GM19467 (cell line): ENCODE data around the gene RNF187.

Experiments
- ATAC-seq: cut with Tn5 transposase; IDR thresholded peaks from one replicate; pipeline ENCODE4 v1.9.1; 2021; ENCODE audit warnings: mild to moderate bottlenecking, moderate library complexity; ENCODE audit not compliant: unreplicated experiment

The RNF187 gene

GRCh38 chr1:228487336-228488124 lies at the start of gene RNF187:
Gene RNF187 (plus strand): TSS chr1:228487382.
- ATAC-seq = peak; percentile 56

GRCh38 chr1:228437424-228437962 lies 49.7 kb upstream of the RNF187 start:
- ATAC-seq = no peak

DNA sequence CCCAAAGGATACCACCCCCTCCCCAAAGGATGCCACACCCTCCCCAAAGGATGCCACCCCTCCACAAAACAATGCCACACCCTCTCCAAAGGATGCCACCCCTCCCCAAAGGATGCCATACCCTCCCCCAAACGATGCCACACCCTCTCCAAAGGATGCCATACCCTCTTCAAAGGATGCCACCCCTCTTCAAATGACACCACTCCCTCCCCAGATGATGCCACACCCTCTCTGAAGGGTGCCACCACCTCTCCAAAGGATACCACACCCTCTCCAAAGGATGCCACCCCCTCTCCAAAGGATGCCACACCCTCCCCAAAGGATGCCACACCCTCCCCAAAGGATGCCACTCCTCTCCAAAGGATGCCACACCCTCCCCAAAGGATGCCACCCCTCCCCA lies 48.9 kb upstream of the RNF187 start:
- no peak for ATAC-seq

DNA sequence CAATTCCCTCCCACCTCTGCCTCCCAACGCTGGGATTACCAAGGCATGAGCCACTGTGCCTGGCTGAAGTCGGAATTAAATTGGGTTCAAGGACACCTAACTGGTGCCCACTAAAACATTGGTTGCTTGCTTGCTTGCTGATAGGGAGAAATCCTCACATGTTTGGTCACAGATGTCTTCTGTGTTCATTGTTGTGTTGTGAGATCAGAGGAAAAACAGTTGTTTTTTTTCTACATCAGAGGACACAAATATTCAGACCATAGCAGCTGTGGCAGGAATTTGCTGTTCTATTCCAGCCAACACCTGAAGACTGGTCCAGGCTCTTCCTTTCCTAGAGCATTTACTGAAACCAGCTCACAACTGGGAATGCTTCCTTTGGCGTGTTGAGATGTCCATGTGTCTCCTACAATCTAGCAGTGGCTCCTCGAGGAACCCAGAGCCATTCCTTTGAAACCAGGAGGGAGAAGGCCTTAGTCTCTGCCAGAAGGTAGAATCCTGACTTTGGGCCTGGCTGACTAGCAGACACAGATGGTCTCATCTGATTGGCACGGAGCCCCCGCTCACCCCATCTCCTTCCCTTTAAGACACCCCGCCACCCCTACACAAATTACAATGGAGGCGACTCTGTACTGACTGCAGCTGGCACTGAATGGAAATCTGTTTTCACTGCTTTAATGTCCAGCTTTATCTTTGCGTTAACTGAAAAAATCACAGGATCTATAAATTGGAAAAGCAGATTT lies 46.3 kb upstream of the RNF187 start:
- no peak for ATAC-seq

DNA sequence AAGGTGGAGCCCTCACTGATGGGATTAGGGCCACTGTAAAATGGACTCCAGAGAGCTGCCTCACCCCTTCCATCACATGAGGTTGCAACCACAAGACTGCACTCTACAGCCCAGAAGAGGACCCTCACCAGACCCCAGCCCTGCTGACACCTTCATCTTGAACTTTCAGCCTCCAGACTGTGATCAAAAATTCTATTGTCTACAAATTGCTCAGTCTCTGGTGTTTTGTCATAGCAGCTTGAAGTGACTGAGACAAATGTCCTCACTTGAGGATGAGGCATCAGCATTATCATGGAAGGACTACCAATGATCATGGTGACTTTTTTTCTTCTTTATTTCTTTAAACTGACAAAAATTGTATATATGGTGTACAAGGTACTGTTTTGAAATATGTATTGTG lies 43.8 kb upstream of the RNF187 start:
- no peak for ATAC-seq

- no peak for ATAC-seq
Observed at GRCh38 chr1:228445490-228445842, 41.7 kb upstream of the RNF187 start.

DNA sequence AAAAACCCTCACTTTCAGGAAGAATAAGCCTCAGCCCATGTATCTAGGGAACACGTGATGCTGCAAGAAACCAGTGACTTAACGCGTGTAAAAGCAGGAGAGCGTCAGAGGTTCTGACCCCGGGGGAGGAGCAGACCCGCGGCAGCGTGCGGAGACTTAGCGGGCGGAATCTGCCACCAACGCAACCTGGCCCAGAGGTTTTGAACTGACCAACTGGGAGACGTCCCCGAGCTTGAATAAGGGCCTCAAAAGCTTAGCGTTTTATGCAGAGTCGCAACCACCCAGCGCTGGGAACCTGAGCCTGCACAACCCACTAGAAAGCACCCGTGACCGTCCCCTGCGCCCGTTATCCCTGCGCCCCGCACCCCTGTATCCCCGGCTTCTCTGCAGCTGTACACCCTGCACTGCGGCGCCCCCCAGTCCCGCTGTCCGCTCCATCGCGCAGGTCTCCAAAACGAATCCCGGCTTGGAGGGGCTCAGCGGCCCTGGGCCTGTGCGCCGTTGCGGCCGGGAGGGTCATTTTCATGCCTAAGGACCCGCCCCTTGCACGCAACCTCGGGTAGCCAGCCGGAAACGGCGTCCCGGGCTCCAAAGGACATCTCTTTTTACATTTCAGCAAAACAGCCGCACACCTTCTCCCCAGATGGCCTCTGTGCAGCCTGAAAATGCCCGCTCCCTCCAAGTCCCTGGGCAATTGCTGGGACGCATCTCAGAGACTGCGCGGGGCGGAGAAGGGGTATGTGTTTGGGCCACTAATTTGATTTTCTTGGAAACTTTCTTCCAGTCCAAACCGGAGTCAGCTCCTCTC lies 41.1 kb upstream of the RNF187 start:
- no peak for ATAC-seq

GRCh38 chr1:228446852-228447251 lies 40.3 kb upstream of the RNF187 start:
- no peak for ATAC-seq

- ATAC-seq = no peak
Observed at GRCh38 chr1:228448372-228448771, 38.8 kb upstream of the RNF187 start.

- no peak for ATAC-seq
Observed at GRCh38 chr1:228450200-228450599, 37.0 kb upstream of the RNF187 start.

- ATAC-seq = no peak
Observed at GRCh38 chr1:228452194-228453021, 34.8 kb upstream of the RNF187 start.

DNA sequence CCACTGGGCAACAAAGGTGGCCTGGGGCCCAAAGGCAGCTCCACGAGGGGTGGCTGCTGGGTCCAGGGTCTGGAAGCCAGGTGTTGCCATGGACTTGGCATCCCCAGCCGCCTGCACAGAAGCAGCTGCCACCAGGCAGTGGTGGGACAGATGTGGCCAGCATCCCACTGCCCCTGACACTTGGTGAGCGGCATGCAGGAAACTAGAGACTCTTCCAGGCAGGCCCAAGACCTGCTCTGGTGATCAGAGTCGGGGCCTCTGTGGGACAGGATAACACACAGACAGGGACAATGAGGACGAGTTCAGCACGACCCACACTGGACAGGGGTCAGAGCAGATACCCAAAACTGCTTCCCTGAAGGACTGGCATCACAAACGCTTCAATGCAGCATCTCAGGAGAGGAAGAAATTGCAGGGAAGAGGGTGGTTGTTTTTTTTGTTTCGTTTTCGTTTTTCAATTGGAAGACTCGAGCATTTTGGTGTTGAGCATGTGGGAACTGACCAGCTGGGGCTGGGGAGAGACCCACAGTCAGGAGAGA lies 34.1 kb upstream of the RNF187 start:
- no peak for ATAC-seq

DNA sequence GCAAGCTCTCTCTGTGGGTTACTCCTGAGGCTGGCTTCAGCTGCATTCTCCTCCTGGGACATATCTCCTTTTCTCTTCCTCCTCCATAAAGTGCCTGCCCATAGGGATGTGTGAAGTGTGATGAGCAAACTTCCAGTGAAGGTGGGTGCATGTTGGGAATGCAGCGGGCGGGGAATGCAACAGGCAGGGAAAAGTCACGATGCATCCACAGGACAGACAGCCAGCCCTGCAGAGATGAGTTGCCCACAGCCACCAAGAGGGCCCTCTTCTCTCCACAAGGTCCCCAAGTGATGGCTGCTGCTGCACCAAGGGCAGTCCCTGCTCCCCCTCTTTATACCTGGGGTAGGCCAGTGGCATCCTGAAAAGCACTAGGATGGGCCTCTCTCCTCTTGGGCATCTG lies 33.6 kb upstream of the RNF187 start:
- ATAC-seq = no peak

GRCh38 chr1:228454238-228454637 lies 32.9 kb upstream of the RNF187 start:
- no peak for ATAC-seq

GRCh38 chr1:228455715-228456114 lies 31.5 kb upstream of the RNF187 start:
- no peak for ATAC-seq

DNA sequence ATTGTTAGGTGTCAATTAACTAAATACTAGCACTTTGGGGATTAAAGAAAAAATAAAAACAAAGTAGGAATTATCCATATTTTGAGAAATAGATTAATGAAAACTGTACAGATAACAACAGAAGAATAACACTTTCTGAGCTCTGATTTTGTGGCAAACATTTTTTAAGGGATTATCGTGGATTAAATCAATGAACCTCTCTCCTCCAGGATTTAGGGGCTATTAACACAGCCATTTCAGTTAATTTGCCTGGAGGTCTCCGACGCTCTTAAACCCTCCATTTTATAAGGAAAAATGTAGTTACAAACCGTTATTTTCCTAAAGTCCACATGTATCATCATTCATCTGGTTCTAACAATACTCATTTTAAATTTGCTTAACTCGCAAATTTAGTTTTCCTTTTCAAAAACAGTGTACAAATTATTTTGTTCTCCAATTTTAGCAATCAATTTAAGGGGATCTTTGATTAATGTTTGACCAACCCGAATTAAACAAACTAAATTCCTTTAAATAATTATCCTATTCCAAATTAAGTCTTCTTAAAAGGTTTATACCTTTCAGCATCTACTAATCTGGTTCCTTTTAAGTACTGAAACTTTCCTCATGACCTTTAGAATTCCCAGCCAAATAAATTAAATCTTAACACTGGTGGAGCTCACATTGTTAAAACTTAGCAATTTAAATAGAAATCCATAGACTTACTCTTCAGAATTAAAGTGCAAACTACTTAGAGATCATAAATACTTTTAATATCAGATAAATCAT lies 30.7 kb upstream of the RNF187 start:
- no peak for ATAC-seq

DNA sequence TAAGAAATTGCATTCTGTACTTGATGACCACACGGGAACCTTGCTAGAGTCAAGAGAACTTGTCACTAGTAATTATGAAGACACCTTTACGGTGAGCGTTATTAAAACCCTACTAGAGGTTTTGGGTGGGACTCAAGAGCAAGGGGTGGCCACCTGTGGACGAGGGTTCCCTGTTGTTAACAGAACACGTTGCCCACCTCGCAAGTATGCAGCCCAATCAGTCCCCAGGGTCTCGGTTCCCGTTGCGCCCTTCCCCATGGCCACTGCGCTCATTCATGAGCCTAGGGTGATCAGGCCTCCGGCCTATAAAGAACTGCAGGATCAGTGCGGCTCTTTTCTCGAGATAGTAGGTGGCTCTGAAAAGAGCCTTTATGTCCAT lies 30.2 kb upstream of the RNF187 start:
- no peak for ATAC-seq

GRCh38 chr1:228457396-228458176 lies 29.6 kb upstream of the RNF187 start:
- peak; percentile 84 for ATAC-seq
